Esophagus squamous epithelium (tissue), 5 donors: Measurements from ENCODE around the gene LDB3. TPM values are rescaled to one million over a fixed set of nuclear protein-coding genes. Genes with fewer than 3 reads are reported as not detected.

Experiments
- DNase-seq: peaks from one replicate; lab custom pipeline; 2025; lab: John Stamatoyannopoulos, UW
- H3K27ac ChIP-seq, 4 donors: fragments of 200-600 bp; sonication (generic); one replicate each; pipeline ENCODE4 v1.5.1; 2016 to 2019; ENCODE audit warnings: mild to moderate bottlenecking in 1 of 4
- H3K27me3 ChIP-seq, 4 donors: fragments of 200-600 bp; sonication (generic); 1 replicate in 3 of 4; 2 replicates in 1 of 4; pipeline versions ENCODE4 v1.5.1 to v1.6.0; 2017 to 2021; ENCODE audit warnings: antibody characterized with exemption in 1 of 4
- H3K36me3 ChIP-seq, 3 donors: fragments of 200-600 bp; sonication (generic); one replicate each; pipeline ENCODE4 v1.5.1; 2016 to 2019
- H3K4me1 ChIP-seq, 3 donors: fragments of 200-600 bp; sonication (generic); one replicate each; pipeline ENCODE4 v1.5.1; 2017 to 2019
- H3K4me3 ChIP-seq, 4 donors: fragments of 200-600 bp; sonication (generic); 1 replicate in 3 of 4; 2 replicates in 1 of 4; pipeline ENCODE4 v1.5.1; 2016 to 2019; ENCODE audit warnings: mild to moderate bottlenecking in 2 of 4, moderate library complexity in 1 of 4
- H3K9me3 ChIP-seq, 3 donors: fragments of 200-600 bp; sonication (generic); one replicate each; pipeline ENCODE4 v1.5.1; 2016 to 2019
- CTCF ChIP-seq, 6 experiments: fragments of 450-650 bp in 4 of 6; fragments of 200-600 bp in 2 of 6; sonication (generic) in 2 of 6; IDR thresholded peaks; one replicate each; pipeline ENCODE4 v1.5.1; 2016 to 2019; ENCODE audit warnings: antibody characterized with exemption in 6 of 6, mild to moderate bottlenecking in 4 of 6, moderate library complexity in 4 of 6
- POLR2A ChIP-seq, 4 donors: fragments of 450-650 bp; IDR thresholded peaks; one replicate each; pipeline ENCODE4 v1.6.1; 2017; ENCODE audit warnings: antibody characterized with exemption in 4 of 4, mild to moderate bottlenecking in 4 of 4, moderate library complexity in 3 of 4
- WGBS, 2 donors: methylation state at CpG; one replicate each; pipeline ENCODE4 v1.1.5; 2018; 5-methylcytosine and 5-hydroxymethylcytosine counted together
- intact Hi-C: fragments of 100-400 bp; cut with DNase I; formaldehyde crosslinking; loops from one replicate; pipeline ENCODE4 v1.15.0; 2022
- total RNA-seq, 4 donors: library from RNA; depleted of rRNA; stranded (reverse); fragments of >200 nt; gene quantifications; one replicate each; pipeline ENCODE4 v1.1.0, GENCODE V29; 2016
- donor health status: DM: yes; HTN: yes; CAD: no.

Gene LDB3
- total RNA-seq, 4 donors from 2014 or later: 0.09 to 3.4 (median 0.35) TPM

GRCh38 chr10:86755454-86755739 lies 87.1 kb downstream of the LDB3 start:
- Histone ChIP-seq H3K4me3 (peak overlapping the region; percentile 86 to 98 (median 90)), H3K4me1 (peaks cover 5 to 64% (median 8%) of the 10 kb centered on the region in 3 donors), H3K36me3 (no peaks in the 10 kb centered on the region), H3K9me3 (no peaks in the 10 kb centered on the region), H3K27me3 (peaks cover 0 to 39% (median 0%) of the 10 kb centered on the region in 4 donors), H3K27ac (peak overlapping the region; percentile 90 to 98 (median 95))
- intact Hi-C loops: no loop called here
- DNase-seq: no peak
- WGBS, 2 donors: 1% methylated on average over 7 to 9 of the region's 9 CpGs
- no peak for TF ChIP-seq POLR2A (IDR thresholded peaks at IDR 0.05)
- TF ChIP-seq CTCF (IDR thresholded peaks at IDR 0.05): no peak

- Histone ChIP-seq H3K4me3 (peak overlapping the region; percentile 86 to 98 (median 90)), H3K36me3 (no peaks in the 10 kb centered on the region), H3K4me1 (peaks cover 5 to 70% (median 8%) of the 10 kb centered on the region in 3 donors), H3K9me3 (no peaks in the 10 kb centered on the region), H3K27me3 (peaks cover 0 to 42% (median 0%) of the 10 kb centered on the region in 4 donors), H3K27ac (peak overlapping the region; percentile 90 to 98 (median 95))
- no peak for DNase-seq
- TF ChIP-seq CTCF (IDR thresholded peaks at IDR 0.05) (no peak), POLR2A (IDR thresholded peaks at IDR 0.05) (peak in 3 of 4 donors; percentile 9 to 80 (median 78))
- intact Hi-C loops: no loop called here
- 18% methylated on average over 3 of the region's 89 CpGs; no CpG with 5 or more reads in 1 of the 2 donors for WGBS, 2 donors
Observed at GRCh38 chr10:86755740-86756510, 87.6 kb downstream of the LDB3 start.

- peak within 1 kb of the TSS; percentile 90 to 98 (median 95) for H3K27ac ChIP-seq
- no CpG with 5 or more reads among the region's 85 CpGs for WGBS, 2 donors
- H3K4me1 ChIP-seq: peaks cover 5 to 77% (median 13%) of the 10 kb centered on the region in 3 donors
- peaks cover 0 to 42% (median 0%) of the 10 kb centered on the region in 4 donors for H3K27me3 ChIP-seq
- no peaks in the 10 kb centered on the region for H3K9me3 ChIP-seq
- intact Hi-C loops: no loop called here
- no peak for TF ChIP-seq CTCF (IDR thresholded peaks at IDR 0.05)
- TF ChIP-seq POLR2A (IDR thresholded peaks at IDR 0.05): peak in 1 of 4 donors; percentile 34
- DNase-seq: peak; percentile 25
- no peaks in the 10 kb centered on the region for H3K36me3 ChIP-seq
- peak within 1 kb of the TSS; percentile 86 to 98 (median 90) for H3K4me3 ChIP-seq
Observed at GRCh38 chr10:86756511-86757112, 88.3 kb downstream of the LDB3 start, which contains the start of gene BMPR1A. Gene BMPR1A, plus strand, starts transcription at chr10:86756619. Its CDS starts 119,400 bp downstream, at chr10:86876019.

GRCh38 chr10:86757113-86757972 lies 89.0 kb downstream of the LDB3 start:
- WGBS, 2 donors: 5% methylated on average over 23 to 36 of the region's 47 CpGs

More at GRCh38 chr10:86757113-86757972, 89.0 kb downstream of the LDB3 start:
- H3K27ac ChIP-seq: peak overlapping the region; percentile 90 to 98 (median 95)
- TF ChIP-seq CTCF (IDR thresholded peaks at IDR 0.05): peak in 4 of 6 experiments; percentile 21 to 42 (median 26)
- no peak for TF ChIP-seq POLR2A (IDR thresholded peaks at IDR 0.05)
- intact Hi-C loops: no loop called here
- H3K4me3 ChIP-seq: peak overlapping the region; percentile 86 to 98 (median 90)
- H3K27me3 ChIP-seq: peaks cover 0 to 46% (median 0%) of the 10 kb centered on the region in 4 donors
- no peaks in the 10 kb centered on the region for H3K36me3 ChIP-seq
- H3K9me3 ChIP-seq: no peaks in the 10 kb centered on the region
- H3K4me1 ChIP-seq: peaks cover 5 to 80% (median 15%) of the 10 kb centered on the region in 3 donors
- DNase-seq: no peak
